ENCODE measurements around the gene SFXN5. TPM values are rescaled to one million over a fixed set of nuclear protein-coding genes. Genes with fewer than 3 reads are reported as not detected.

The SFXN5 gene
- total RNA-seq, 1 donor from 2014 or later: 21.8 TPM

DNA sequence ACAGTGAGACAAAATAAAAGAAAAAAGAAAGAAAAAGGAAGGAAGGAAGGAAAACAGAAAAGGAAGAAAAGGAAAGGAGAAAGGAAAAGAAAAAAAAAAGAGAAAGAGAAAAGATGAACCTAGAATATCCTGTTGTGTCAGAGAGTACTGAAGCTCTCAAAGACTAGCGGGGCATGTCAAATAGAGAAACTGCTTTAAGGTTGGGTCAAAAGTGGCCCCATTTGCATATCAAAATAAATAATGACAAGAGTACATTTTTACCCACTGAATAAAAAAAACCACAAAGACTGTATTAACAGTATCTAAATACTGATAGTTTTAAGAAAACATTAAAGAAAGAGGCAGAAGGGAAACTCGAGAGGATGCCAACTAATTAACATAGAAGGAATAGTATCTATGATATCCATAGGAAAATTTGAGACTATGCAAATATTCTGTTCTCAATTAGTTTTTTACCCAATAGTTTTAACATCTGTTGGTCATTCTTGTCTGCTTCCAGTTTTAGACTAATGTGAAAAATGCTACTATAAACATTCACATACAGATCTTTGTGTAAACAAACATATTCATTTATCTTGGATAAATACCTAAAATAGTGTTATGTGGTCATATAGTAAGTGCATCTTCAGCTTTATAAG, 53.2 kb downstream of the SFXN5 start:
- DNase-seq (ENCODE audit: low read depth, low spot score): no peak
- no peaks in the 10 kb centered on the region for H3K9me3 Mint-ChIP-seq
- no peak overlapping the region for H3K4me3 Mint-ChIP-seq
- TF ChIP-seq, protein P1, sequence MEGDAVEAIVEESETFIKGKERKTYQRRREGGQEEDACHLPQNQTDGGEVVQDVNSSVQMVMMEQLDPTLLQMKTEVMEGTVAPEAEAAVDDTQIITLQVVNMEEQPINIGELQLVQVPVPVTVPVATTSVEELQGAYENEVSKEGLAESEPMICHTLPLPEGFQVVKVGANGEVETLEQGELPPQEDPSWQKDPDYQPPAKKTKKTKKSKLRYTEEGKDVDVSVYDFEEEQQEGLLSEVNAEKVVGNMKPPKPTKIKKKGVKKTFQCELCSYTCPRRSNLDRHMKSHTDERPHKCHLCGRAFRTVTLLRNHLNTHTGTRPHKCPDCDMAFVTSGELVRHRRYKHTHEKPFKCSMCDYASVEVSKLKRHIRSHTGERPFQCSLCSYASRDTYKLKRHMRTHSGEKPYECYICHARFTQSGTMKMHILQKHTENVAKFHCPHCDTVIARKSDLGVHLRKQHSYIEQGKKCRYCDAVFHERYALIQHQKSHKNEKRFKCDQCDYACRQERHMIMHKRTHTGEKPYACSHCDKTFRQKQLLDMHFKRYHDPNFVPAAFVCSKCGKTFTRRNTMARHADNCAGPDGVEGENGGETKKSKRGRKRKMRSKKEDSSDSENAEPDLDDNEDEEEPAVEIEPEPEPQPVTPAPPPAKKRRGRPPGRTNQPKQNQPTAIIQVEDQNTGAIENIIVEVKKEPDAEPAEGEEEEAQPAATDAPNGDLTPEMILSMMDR (conservative IDR thresholded peaks at IDR 0.05): no peak
- peak overlapping the region; percentile 36 for H3K27ac Mint-ChIP-seq (ENCODE audit: unreplicated experiment)
- H3K36me3 Mint-ChIP-seq (ENCODE audit: low read depth): peaks cover 5% of the 10 kb centered on the region
- H3K27me3 Mint-ChIP-seq (ENCODE audit: low read depth): no peaks in the 10 kb centered on the region
- peaks cover 21% of the 10 kb centered on the region for H3K4me1 Mint-ChIP-seq

DNA sequence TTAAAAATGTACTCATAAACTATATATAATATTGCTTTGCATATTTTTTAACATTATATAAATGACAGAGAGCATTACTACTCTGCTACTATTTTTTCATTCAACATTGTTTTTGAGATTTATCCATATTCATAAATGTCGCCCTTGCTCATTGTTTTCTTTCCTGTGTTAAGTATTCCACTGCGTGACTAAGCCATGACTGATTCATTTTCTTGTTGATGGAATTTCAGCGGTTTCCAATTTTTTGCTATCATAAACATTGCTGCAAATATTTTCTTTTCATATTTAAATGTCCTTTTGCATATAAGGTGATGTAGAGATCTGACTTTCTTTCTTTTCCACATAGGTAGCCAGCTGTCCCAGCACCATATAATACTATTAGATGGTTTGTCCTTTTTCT, 57.6 kb downstream of the SFXN5 start:
- TF ChIP-seq, protein P1 (conservative IDR thresholded peaks at IDR 0.05): no peak
- DNase-seq (ENCODE audit: low read depth, low spot score): no peak
- no peak overlapping the region for H3K27ac Mint-ChIP-seq (ENCODE audit: unreplicated experiment)
- no peaks in the 10 kb centered on the region for H3K27me3 Mint-ChIP-seq (ENCODE audit: low read depth)
- H3K9me3 Mint-ChIP-seq: no peaks in the 10 kb centered on the region
- H3K4me3 Mint-ChIP-seq: no peak overlapping the region
- H3K36me3 Mint-ChIP-seq (ENCODE audit: low read depth): peaks cover 5% of the 10 kb centered on the region
- H3K4me1 Mint-ChIP-seq: no peaks in the 10 kb centered on the region

DNA sequence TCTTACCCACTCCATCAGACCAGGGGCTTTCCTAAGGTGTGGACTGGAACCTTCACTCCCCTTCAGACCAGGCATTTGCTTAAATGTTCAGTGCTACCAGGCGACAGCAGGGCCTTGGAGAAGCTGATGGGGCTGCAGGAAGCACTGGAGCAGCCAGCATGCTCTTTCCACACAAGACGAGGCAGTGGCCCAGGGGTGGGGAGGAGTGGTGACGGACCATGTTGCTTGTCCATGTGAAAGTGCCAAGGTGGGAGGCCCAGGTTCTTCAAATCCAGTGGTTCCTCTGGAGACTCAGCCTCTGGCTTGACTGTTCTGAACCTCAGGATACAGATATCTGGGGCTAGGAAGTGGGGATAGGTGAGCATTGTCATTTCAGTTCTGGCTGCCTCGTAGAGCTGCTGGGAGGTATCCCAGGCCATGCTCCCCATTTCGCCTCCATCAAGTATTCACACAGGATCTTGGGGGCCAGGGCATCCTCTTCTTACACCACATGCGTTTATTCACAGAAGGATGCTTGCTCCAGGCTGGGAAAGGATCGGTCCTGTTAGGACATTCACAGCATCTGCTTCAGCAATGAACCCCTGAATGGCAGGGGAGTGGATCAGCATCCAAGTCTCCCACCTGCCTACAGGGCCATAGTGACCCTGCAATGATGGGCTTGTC, 62.2 kb downstream of the SFXN5 start:
- H3K4me3 Mint-ChIP-seq: no peak overlapping the region
- DNase-seq (ENCODE audit: low read depth, low spot score): no peak
- no peaks in the 10 kb centered on the region for H3K27me3 Mint-ChIP-seq (ENCODE audit: low read depth)

DNA sequence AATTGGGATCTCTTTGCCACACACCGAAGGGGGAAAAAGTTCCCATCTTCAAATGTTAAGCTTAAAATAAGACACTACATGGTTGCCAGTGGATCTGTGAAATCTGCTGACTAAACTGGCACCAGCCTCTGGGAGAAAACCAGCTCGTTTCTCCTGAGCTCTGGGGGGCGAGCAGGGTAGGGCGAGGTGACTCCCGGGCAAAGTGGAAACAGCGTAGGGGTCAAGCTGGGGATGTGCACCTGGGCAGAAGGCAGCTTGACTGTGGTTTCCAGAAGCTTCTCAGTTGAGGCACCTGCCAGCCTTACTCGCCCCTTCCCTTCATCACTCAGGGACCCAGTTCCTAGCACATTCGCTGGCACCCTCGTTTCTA, 62.8 kb downstream of the SFXN5 start:
- TF ChIP-seq, protein P1 (conservative IDR thresholded peaks at IDR 0.05): no peak
- DNase-seq (ENCODE audit: low read depth, low spot score): no peak

More for the DNA sequence above, 62.2 kb downstream of the SFXN5 start:
- Mint-ChIP-seq H3K27ac (ENCODE audit: unreplicated experiment) (no peak overlapping the region), H3K4me1 (no peaks in the 10 kb centered on the region), H3K9me3 (no peaks in the 10 kb centered on the region), H3K36me3 (ENCODE audit: low read depth) (no peaks in the 10 kb centered on the region)
- TF ChIP-seq, protein P1 (conservative IDR thresholded peaks at IDR 0.05): no peak

DNA sequence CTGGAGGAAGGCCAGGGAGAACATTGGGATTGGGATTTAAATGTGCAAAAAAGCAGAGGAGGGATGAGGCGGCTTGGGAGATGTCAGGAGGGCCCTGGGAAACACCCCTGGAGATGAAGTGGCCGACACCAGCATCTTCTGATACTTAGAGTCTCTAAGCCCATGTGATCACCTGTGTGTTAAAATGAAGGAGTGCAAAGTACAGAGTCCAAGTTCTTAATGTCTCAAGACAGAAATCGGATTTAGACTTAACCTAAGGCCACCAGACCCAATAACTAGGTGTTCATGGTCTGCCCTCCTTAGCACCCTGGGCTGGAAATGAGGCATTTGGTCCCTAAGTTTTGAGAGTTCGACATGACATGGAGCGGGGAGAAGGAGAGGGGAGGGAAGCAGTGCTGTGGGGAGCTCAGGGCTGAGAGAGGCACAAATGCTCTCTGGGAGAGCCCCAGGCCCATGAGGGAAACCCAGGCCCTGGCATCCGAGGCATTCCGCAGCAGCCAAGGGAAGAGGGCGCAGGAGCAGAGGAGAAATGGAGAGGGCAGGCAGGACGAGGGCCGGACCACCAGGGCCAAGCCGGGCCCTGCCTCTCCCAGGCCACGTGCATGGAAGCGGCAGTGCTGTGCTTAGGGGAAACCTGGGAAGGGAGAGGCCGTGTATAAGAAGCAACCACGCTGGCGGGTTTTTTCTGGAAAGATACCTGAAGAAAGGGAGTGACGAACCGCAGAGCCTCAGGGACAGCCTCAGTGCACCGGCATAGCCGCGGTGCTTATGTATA, 63.3 kb downstream of the SFXN5 start:
- Mint-ChIP-seq H3K27ac (ENCODE audit: unreplicated experiment) (no peak overlapping the region), H3K4me3 (no peak overlapping the region)

More for the DNA sequence above, 62.8 kb downstream of the SFXN5 start:
- Mint-ChIP-seq H3K9me3 (no peaks in the 10 kb centered on the region), H3K27me3 (ENCODE audit: low read depth) (no peaks in the 10 kb centered on the region), H3K36me3 (ENCODE audit: low read depth) (no peaks in the 10 kb centered on the region), H3K4me1 (no peaks in the 10 kb centered on the region), H3K27ac (ENCODE audit: unreplicated experiment) (no peak overlapping the region), H3K4me3 (no peak overlapping the region)

More for the DNA sequence above, 63.3 kb downstream of the SFXN5 start:
- TF ChIP-seq, protein P1 (conservative IDR thresholded peaks at IDR 0.05): no peak
- Mint-ChIP-seq H3K4me1 (no peaks in the 10 kb centered on the region), H3K27me3 (ENCODE audit: low read depth) (no peaks in the 10 kb centered on the region), H3K36me3 (ENCODE audit: low read depth) (no peaks in the 10 kb centered on the region), H3K9me3 (no peaks in the 10 kb centered on the region)
- DNase-seq (ENCODE audit: low read depth, low spot score): no peak

Measured in neural crest cell (in vitro differentiated cells).